ENCODE data around the gene GNPNAT1. TPM values are rescaled to one million over a fixed set of nuclear protein-coding genes. Genes with fewer than 3 reads are reported as not detected.

GNPNAT1 gene
- total RNA-seq, 2 experiments from 2014 or later: 15.5 to 29.3 TPM

- intact Hi-C loops (cut with micrococcal nuclease; ENCODE audit: unreplicated experiment): loop anchor here (5.0 kb wide), 1 partner anchor 233 kb away; no protein-coding TSS in a partner anchor
- no TSS peak for BruUV-seq (replicated peaks)
- no peaks in the 10 kb centered on the region for H3K79me2 ChIP-seq (ENCODE audit: insufficient read depth, low read depth, low read length)
Measured at GRCh38 chr14:52824462-52824861, 33.1 kb upstream of the GNPNAT1 start.

GRCh38 chr14:52821805-52822250 lies 30.4 kb upstream of the GNPNAT1 start:
- H4K20me1 ChIP-seq (ENCODE audit: insufficient read depth, low read length): no peaks in the 10 kb centered on the region
- no peak overlapping the region for H3K4me3 ChIP-seq (ENCODE audit: low read depth, low read length, poor library complexity, severe bottlenecking)
- intact Hi-C loops (cut with micrococcal nuclease; ENCODE audit: unreplicated experiment): loop anchor here (2.0 to 5.0 kb wide), 2 partner anchors 139 to 235 kb away; no protein-coding TSS in a partner anchor
- POLR2A ChIA-PET: no interaction called here
- H3K4me1 ChIP-seq (ENCODE audit: insufficient read depth, low read length, poor library complexity, severe bottlenecking): no peaks in the 10 kb centered on the region
- H2AFZ ChIP-seq (ENCODE audit: low read length): no peak overlapping the region
- H3K9me3 ChIP-seq (ENCODE audit: low read length): no peaks in the 10 kb centered on the region
- BruUV-seq (replicated peaks): no TSS peak
- H3K79me2 ChIP-seq (ENCODE audit: insufficient read depth, low read depth, low read length): no peaks in the 10 kb centered on the region
- no peaks in the 10 kb centered on the region for H3K36me3 ChIP-seq (ENCODE audit: insufficient read depth, low read length)
- CTCF ChIA-PET (ENCODE audit: unreplicated experiment): no interaction called here
- no peak overlapping the region for H3K4me2 ChIP-seq (ENCODE audit: low read length)
- DNase-seq (ENCODE audit: low spot score): no peak
- H3K27ac ChIP-seq (ENCODE audit: low read depth, low read length, poor library complexity, severe bottlenecking): no peak overlapping the region
- no peaks in the 10 kb centered on the region for H3K9me2 ChIP-seq (ENCODE audit: insufficient read depth, low read length)
- TF ChIP-seq EZH2phosphoT487 (IDR thresholded peaks at IDR 0.05; ENCODE audit: borderline replicate concordance, low read depth, low read length) (no peak), CTCF (conservative IDR thresholded peaks at IDR 0.05; ENCODE audit: low read length) (no peak)

More at GRCh38 chr14:52824462-52824861, 33.1 kb upstream of the GNPNAT1 start:
- Histone ChIP-seq H4K20me1 (ENCODE audit: insufficient read depth, low read length) (no peaks in the 10 kb centered on the region), H3K9me3 (ENCODE audit: low read length) (no peaks in the 10 kb centered on the region), H3K4me3 (ENCODE audit: low read depth, low read length, poor library complexity, severe bottlenecking) (no peak overlapping the region), H3K4me2 (ENCODE audit: low read length) (no peak overlapping the region), H3K4me1 (ENCODE audit: insufficient read depth, low read length, poor library complexity, severe bottlenecking) (no peaks in the 10 kb centered on the region), H2AFZ (ENCODE audit: low read length) (no peak overlapping the region), H3K36me3 (ENCODE audit: insufficient read depth, low read length) (no peaks in the 10 kb centered on the region), H3K9me2 (ENCODE audit: insufficient read depth, low read length) (no peaks in the 10 kb centered on the region), H3K27ac (ENCODE audit: low read depth, low read length, poor library complexity, severe bottlenecking) (no peak overlapping the region)
- ChIA-PET POLR2A (interaction anchor here (0.6 to 1.1 kb wide), 2 partner anchors 87 to 125 kb away, joined by 3 read pairs; no protein-coding TSS in a partner anchor), CTCF (ENCODE audit: unreplicated experiment) (no interaction called here)
- no peak for DNase-seq (ENCODE audit: low spot score)
- TF ChIP-seq EZH2phosphoT487 (IDR thresholded peaks at IDR 0.05; ENCODE audit: borderline replicate concordance, low read depth, low read length): no peak
- no peak for TF ChIP-seq CTCF (conservative IDR thresholded peaks at IDR 0.05; ENCODE audit: low read length)

GRCh38 chr14:52808101-52808500 lies 16.7 kb upstream of the GNPNAT1 start:
- ChIA-PET CTCF (ENCODE audit: unreplicated experiment) (no interaction called here), POLR2A (interaction anchor here (0.6 kb wide), 1 partner anchor 10 kb away, joined by 4 read pairs; no protein-coding TSS in a partner anchor)
- DNase-seq (ENCODE audit: low spot score): no peak
- H3K4me2 ChIP-seq (ENCODE audit: low read length): no peak overlapping the region
- no peaks in the 10 kb centered on the region for H4K20me1 ChIP-seq (ENCODE audit: insufficient read depth, low read length)
- H2AFZ ChIP-seq (ENCODE audit: low read length): no peak overlapping the region
- no peaks in the 10 kb centered on the region for H3K79me2 ChIP-seq (ENCODE audit: insufficient read depth, low read depth, low read length)
- no peak overlapping the region for H3K4me3 ChIP-seq (ENCODE audit: low read depth, low read length, poor library complexity, severe bottlenecking)
- H3K9me2 ChIP-seq (ENCODE audit: insufficient read depth, low read length): no peaks in the 10 kb centered on the region
- BruUV-seq (replicated peaks): no TSS peak
- no peak overlapping the region for H3K27ac ChIP-seq (ENCODE audit: low read depth, low read length, poor library complexity, severe bottlenecking)
- TF ChIP-seq EZH2phosphoT487 (IDR thresholded peaks at IDR 0.05; ENCODE audit: borderline replicate concordance, low read depth, low read length): no peak
- no peak for TF ChIP-seq CTCF (conservative IDR thresholded peaks at IDR 0.05; ENCODE audit: low read length)
- intact Hi-C loops (cut with micrococcal nuclease; ENCODE audit: unreplicated experiment): no loop called here
- no peaks in the 10 kb centered on the region for H3K4me1 ChIP-seq (ENCODE audit: insufficient read depth, low read length, poor library complexity, severe bottlenecking)
- H3K9me3 ChIP-seq (ENCODE audit: low read length): no peaks in the 10 kb centered on the region
- no peaks in the 10 kb centered on the region for H3K36me3 ChIP-seq (ENCODE audit: insufficient read depth, low read length)
